Transverse colon (tissue), 4 donors: Measurements from ENCODE around the gene SP110.

Experiments
- CTCF ChIP-seq, 5 experiments: fragments of 200-600 bp in 3 of 5; fragments of 450-650 bp in 2 of 5; sonication (generic) in 3 of 5; IDR thresholded peaks; 1 replicate in 2 of 5; 2 replicates in 3 of 5; pipeline ENCODE4 v1.5.1; 2016 to 2017; ENCODE audit warnings: antibody characterized with exemption in 5 of 5, inconsistent platforms in 3 of 5, mild to moderate bottlenecking in 2 of 5, moderate library complexity in 1 of 5
- POLR2AphosphoS5 ChIP-seq, 3 donors: sonication (generic); formaldehyde crosslinking; IDR thresholded peaks; one replicate each; pipeline ENCODE4 v1.6.1; 2016; ENCODE audit warnings: antibody characterized with exemption in 3 of 3

GRCh38 chr2:230202430-230203109 lies 17.2 kb downstream of the SP110 start:
- TF ChIP-seq CTCF (IDR thresholded peaks at IDR 0.05): no peak
- no peak for TF ChIP-seq POLR2AphosphoS5 (IDR thresholded peaks at IDR 0.05)
